ENCODE results near the gene KLHL3. TPM values are rescaled to one million over a fixed set of nuclear protein-coding genes. Genes with fewer than 3 reads are reported as not detected.

KLHL3 gene
- total RNA-seq, 4 donors from 2014 or later, result 11.9 to 26.7 (median 17.9) TPM

DNA sequence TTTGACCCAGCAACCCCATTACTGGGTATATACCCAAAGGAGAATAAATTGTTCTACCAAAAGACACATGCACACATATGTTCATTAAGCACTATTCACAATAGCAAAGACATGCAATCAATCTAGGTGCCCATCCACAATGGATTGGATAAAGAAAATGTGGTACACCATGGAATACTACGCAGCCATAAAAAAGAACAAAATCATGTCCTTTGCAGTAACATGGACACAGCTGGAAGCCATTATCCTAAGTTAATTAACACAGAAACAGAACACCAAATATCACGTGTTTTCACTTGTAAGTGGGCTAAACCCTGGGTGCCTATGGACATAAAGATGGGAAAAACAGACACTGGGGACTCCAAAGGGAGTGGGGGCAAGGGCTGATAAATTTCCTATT, 46.6 kb downstream of the KLHL3 start:
- H3K4me1 ChIP-seq, result peaks cover 0 to 25% of the 10 kb centered on the region in 2 donors

DNA sequence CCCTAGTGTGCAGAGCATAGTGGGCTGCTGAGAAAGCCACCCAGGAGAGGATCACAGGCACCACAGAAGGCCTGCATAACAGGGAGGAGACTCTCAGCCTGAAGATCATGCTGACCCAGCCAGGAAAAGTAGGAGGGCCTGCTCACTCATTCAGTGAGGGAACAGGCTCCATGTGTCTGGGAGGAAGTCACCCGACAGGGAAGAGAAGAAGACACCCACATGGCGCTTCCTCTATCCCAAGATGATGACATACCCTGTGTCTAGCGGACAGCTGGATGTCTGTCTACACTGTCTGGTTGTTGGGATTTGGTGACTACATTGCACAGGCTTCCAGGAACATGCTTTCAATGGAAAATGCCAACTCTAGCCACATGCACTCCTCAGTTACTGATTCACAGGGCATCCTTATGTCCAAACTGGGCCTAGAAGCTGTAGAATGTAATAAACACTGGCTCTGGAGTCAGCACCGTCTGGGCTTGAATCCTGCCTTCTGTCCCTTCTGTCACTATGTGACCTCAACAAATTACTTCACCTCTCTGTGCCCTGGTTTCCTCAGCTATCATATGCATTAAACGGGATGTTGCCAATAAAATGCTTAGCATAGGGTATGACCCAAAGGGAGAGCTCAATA, 47.6 kb downstream of the KLHL3 start:
- Histone ChIP-seq H3K9me3 (no peaks in the 10 kb centered on the region), H3K27me3 (no peaks in the 10 kb centered on the region), H3K4me3 (replicated peaks in 1 of 3) (no peak overlapping the region), H3K4me1 (peaks cover 0 to 18% of the 10 kb centered on the region in 2 donors), H3K27ac (peak overlapping the region in 1 of 3 donors; percentile 15), H3K36me3 (peaks cover 0 to 4% of the 10 kb centered on the region in 2 donors)
- no peak for DNase-seq
- intact Hi-C loops (cut with DNase I), result no loop called here
- 70 to 81% methylated on average over 5 of the region's 5 CpGs for WGBS, 2 donors
- no peak for TF ChIP-seq POLR2A (IDR thresholded peaks at IDR 0.05)
- TF ChIP-seq, protein P1, sequence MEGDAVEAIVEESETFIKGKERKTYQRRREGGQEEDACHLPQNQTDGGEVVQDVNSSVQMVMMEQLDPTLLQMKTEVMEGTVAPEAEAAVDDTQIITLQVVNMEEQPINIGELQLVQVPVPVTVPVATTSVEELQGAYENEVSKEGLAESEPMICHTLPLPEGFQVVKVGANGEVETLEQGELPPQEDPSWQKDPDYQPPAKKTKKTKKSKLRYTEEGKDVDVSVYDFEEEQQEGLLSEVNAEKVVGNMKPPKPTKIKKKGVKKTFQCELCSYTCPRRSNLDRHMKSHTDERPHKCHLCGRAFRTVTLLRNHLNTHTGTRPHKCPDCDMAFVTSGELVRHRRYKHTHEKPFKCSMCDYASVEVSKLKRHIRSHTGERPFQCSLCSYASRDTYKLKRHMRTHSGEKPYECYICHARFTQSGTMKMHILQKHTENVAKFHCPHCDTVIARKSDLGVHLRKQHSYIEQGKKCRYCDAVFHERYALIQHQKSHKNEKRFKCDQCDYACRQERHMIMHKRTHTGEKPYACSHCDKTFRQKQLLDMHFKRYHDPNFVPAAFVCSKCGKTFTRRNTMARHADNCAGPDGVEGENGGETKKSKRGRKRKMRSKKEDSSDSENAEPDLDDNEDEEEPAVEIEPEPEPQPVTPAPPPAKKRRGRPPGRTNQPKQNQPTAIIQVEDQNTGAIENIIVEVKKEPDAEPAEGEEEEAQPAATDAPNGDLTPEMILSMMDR (IDR thresholded peaks at IDR 0.05), result no peak

More for the DNA sequence above, 46.6 kb downstream of the KLHL3 start:
- intact Hi-C loops (cut with DNase I), result no loop called here
- Histone ChIP-seq H3K9me3 (no peaks in the 10 kb centered on the region), H3K27ac (no peak overlapping the region), H3K27me3 (no peaks in the 10 kb centered on the region), H3K4me3 (replicated peaks in 1 of 3) (no peak overlapping the region), H3K36me3 (peaks cover 0 to 4% of the 10 kb centered on the region in 2 donors)
- TF ChIP-seq, protein P1 (IDR thresholded peaks at IDR 0.05), result no peak
- TF ChIP-seq POLR2A (IDR thresholded peaks at IDR 0.05), result no peak
- no peak for DNase-seq
- WGBS, 2 donors, result 99 to 100% methylated on average over 2 of the region's 2 CpGs

DNA sequence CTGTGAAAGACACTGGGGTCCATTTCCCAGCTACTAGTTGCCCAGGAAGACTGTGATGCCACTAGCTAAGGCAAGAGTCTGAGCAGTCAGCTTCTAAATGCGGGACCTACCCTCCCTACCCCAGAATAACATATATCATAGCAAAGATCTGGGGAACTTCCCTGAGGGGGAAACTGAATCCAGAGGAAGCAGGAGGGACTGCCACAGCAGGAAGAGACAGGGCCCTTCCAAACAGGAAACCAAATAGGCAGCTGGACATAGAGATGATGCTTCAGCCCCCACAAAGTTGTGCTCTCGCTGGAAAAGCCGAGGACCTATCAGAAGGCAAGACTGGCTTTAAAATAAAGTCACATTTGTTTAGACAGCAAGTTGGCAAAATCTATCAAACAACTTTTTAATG, 51.1 kb downstream of the KLHL3 start:
- Histone ChIP-seq H3K27ac (no peak overlapping the region), H3K4me3 (replicated peaks in 1 of 3) (no peak overlapping the region), H3K9me3 (no peaks in the 10 kb centered on the region), H3K4me1 (peaks cover 0 to 12% of the 10 kb centered on the region in 2 donors), H3K36me3 (peaks cover 0 to 4% of the 10 kb centered on the region in 2 donors), H3K27me3 (no peaks in the 10 kb centered on the region)
- TF ChIP-seq, protein P1 (IDR thresholded peaks at IDR 0.05), result no peak
- intact Hi-C loops (cut with DNase I), result no loop called here
- WGBS, 2 donors, result 87 to 89% methylated on average over 3 of the region's 3 CpGs
- no peak for DNase-seq

DNA sequence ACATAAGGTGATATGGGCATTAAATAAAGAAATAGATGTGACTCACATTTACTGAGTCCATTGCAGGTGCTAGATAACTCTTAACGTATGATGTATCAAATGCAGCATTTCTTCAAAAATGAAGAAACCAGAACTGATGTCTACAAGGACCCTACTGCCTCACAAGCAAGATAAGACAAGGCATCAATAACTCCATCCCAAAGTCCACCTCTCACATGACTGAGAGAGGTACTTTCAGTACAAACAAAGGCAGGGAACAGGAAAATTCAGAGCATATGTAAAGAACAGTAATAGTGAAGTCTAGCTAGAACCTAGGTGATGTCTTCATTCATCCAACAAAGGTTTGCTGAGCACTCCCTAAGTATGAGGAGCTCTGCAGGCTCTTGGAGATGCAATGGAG, 54.7 kb downstream of the KLHL3 start:
- no peak overlapping the region for H3K4me3 ChIP-seq (replicated peaks in 1 of 3)
- DNase-seq, result no peak
- no peaks in the 10 kb centered on the region for H3K27me3 ChIP-seq
- H3K36me3 ChIP-seq, result no peaks in the 10 kb centered on the region
- intact Hi-C loops (cut with DNase I), result no loop called here
- TF ChIP-seq, protein P1 (IDR thresholded peaks at IDR 0.05), result no peak
- TF ChIP-seq POLR2A (IDR thresholded peaks at IDR 0.05), result no peak
- H3K4me1 ChIP-seq, result peaks cover 0 to 9% of the 10 kb centered on the region in 2 donors
- no peaks in the 10 kb centered on the region for H3K9me3 ChIP-seq
- no peak overlapping the region for H3K27ac ChIP-seq
- WGBS, 2 donors, result 94 to 97% methylated on average over 1 of the region's 1 CpG

DNA sequence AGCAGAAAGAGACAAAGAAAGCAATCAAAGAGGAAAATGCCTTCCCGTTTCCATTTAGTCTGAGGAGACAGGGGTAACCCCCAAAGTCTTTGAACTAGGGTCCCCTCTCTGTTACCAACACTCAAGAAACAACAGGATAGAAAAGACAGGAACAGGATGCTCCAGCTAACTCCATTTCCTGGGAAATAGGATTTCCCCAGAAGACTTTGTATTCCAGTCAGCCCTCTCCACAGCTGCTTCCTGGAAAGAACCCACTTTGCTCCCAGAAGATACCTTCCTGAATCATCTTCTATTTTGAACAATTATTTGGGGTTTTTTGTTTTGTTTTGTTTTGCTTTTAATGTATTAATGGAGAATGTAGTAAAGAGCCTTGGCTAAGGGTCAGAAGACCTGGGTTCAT, 56.0 kb downstream of the KLHL3 start:
- no peaks in the 10 kb centered on the region for H3K36me3 ChIP-seq
- no peaks in the 10 kb centered on the region for H3K4me1 ChIP-seq
- intact Hi-C loops (cut with DNase I), result no loop called here
- H3K9me3 ChIP-seq, result no peaks in the 10 kb centered on the region
- TF ChIP-seq, protein P1 (IDR thresholded peaks at IDR 0.05), result no peak
- TF ChIP-seq POLR2A (IDR thresholded peaks at IDR 0.05), result no peak
- peak overlapping the region in 1 of 3 donors; percentile 30 for H3K27ac ChIP-seq
- H3K27me3 ChIP-seq, result no peaks in the 10 kb centered on the region
- no peak for DNase-seq
- H3K4me3 ChIP-seq (replicated peaks in 1 of 3), result no peak overlapping the region
- 68 to 72% methylated on average over 1 of the region's 1 CpG for WGBS, 2 donors
